H1 (cell line): ENCODE measurements around the gene GSE1. TPM values are rescaled to one million over a fixed set of nuclear protein-coding genes. Genes with fewer than 3 reads are reported as not detected.

Source experiments
- CBX5 ChIP-seq: fragments of 300-800, 300-1000 bp; sonication (generic); IDR thresholded peaks from 2 replicates; pipeline ENCODE4 v1.7.1; 2016; ENCODE audit warnings: antibody characterized with exemption, low read length, low read depth
- polyA plus RNA-seq, 7 experiments: library from polyadenylated mRNA; depleted of rRNA in 3 of 7; stranded (reverse) in 5 of 7; unstranded in 2 of 7; fragments of >200 nt in 5 of 7; fragments of 200-250 nt in 2 of 7; gene quantifications; 1 replicate in 5 of 7; 2 replicates in 1 of 7; 4 replicates in 1 of 7; pipeline versions ENCODE4 v1.2.1 to v1.2.3, GENCODE V29; 2011 to 2013; ENCODE audit warnings: missing spikeins in 2 of 7, mixed read lengths in 2 of 7
- total RNA-seq: library from RNA; stranded (reverse); fragmentation: NEBNext Ultra II Directional; extraction: Animal tissue kit (Norgen Biotek cat#: 25700); gene quantifications from 2 replicates; pipeline ENCODE4 v1.2.1, GENCODE V29; 2021
- TF ChIP-seq, protein P1 (sequence below): IDR thresholded peaks from 2 replicates; pipeline ENCODE4 v1.6.1; 2012; ENCODE audit warnings: low read length, inconsistent platforms

Gene GSE1
- total and polyA plus RNA-seq, 2 of the 8 experiments (the other 6 are each of a cell fraction or from before 2014, with no cell fraction given), result 26.0 to 65.6 TPM

DNA sequence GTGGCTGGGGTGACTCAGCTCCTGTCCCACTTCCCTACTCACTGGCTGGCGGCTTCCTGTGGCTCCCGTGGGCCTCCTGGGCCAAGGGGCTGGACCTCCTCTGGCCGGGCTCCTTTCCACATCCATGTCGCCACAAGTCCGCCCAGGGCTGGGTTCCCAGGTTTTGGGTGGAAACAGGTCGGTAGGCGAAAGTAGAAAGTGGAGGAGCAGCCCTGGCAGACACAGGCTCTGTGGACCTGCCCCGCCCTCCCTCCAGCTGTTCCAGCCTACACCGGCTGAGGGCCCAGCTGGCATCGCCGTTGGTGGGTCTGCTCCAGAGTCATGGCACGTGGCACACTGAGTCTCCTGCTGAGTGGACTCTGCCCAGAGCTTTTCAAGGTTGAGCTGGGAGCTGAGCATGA, 28.7 kb downstream of the GSE1 start (continued):
- TF ChIP-seq, protein P1, sequence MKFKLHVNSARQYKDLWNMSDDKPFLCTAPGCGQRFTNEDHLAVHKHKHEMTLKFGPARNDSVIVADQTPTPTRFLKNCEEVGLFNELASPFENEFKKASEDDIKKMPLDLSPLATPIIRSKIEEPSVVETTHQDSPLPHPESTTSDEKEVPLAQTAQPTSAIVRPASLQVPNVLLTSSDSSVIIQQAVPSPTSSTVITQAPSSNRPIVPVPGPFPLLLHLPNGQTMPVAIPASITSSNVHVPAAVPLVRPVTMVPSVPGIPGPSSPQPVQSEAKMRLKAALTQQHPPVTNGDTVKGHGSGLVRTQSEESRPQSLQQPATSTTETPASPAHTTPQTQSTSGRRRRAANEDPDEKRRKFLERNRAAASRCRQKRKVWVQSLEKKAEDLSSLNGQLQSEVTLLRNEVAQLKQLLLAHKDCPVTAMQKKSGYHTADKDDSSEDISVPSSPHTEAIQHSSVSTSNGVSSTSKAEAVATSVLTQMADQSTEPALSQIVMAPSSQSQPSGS, result no peak
- TF ChIP-seq CBX5, result no peak
